HCT116 (cell line): ENCODE data around the gene DPP6. TPM values are rescaled to one million over a fixed set of nuclear protein-coding genes. Genes with fewer than 3 reads are reported as not detected.

Experiments
- ATAC-seq: fragments of 200-7000 bp; cut with Tn5 transposase; 2 replicates; pipeline ENCODE4 v1.9.1; 2020; ENCODE audit warnings: mild to moderate bottlenecking, moderate library complexity
- BruUV-seq: library from RNA; stranded (reverse); fragments of 400-500 nt; replicated peaks from 2 replicates; lab custom pipeline; 2021; lab: Mats Ljungman, UMichigan
- CTCF ChIA-PET: fragments of 300-600 bp; sonication (Branson Sonifier 250); formaldehyde crosslinking; loops from one replicate; lab custom pipeline; 2021; ENCODE audit warnings: antibody characterized with exemption; lab: Charles Lee
- POLR2A ChIA-PET: fragments of 300-600, 350-600 bp; sonication (Branson Sonifier 250); formaldehyde crosslinking; loops from one replicate; lab custom pipeline; 2021; ENCODE audit warnings: antibody characterized with exemption; lab: Charles Lee
- RAD21 ChIA-PET, 2 experiments: fragments of 300-600 bp; sonication (Branson Sonifier 250); formaldehyde crosslinking; loops; one replicate each; lab custom pipeline; 2023; ENCODE audit warnings: low total read pairs in 2 of 2; ENCODE audit not compliant: uncharacterized antibody in 2 of 2, unreplicated experiment in 2 of 2, low non-redundant PET in 1 of 2; lab: Charles Lee
- DNase-seq: peaks from one replicate; pipeline ENCODE4 v3.0.0-alpha.2; 2010; ENCODE audit warnings: low read depth, low spot score
- H2AFZ ChIP-seq: fragments of 200-600 bp; shearing (Covaris generic), sonication (generic); 2 replicates; pipeline ENCODE4 v1.6.1; 2017; ENCODE audit warnings: low read depth, mixed run types, mixed read lengths, antibody characterized with exemption, low read length; ENCODE audit not compliant: poor library complexity, severe bottlenecking
- H3K27ac ChIP-seq: 2 replicates; pipeline ENCODE4 v1.5.1; 2012; ENCODE audit warnings: low read depth, low read length
- H3K27me3 ChIP-seq: fragments of 200-600 bp; sonication (generic); 2 replicates; pipeline ENCODE4 v1.6.1; 2016; ENCODE audit warnings: mixed run types, low read length, mixed read lengths; ENCODE audit not compliant: insufficient read depth
- H3K36me3 ChIP-seq, 2 experiments: fragments of 200-500 bp in 1 of 2; fragments of 200-600 bp in 1 of 2; sonication (Bioruptor generic) in 1 of 2; sonication (generic) in 1 of 2; 2 replicates each; pipeline versions ENCODE4 v1.5.1 to v1.6.1; 2014 to 2016; ENCODE audit warnings: low read length in 2 of 2, inconsistent platforms in 1 of 2, mixed read lengths in 1 of 2, mixed run types in 1 of 2; ENCODE audit not compliant: insufficient read depth in 2 of 2, control insufficient read depth in 1 of 2
- H3K4me1 ChIP-seq, 2 experiments: fragments of 200-600 bp in 1 of 2; sonication (generic) in 1 of 2; 2 replicates each; pipeline versions ENCODE4 v1.5.1 to v1.6.1; 2012 to 2017; ENCODE audit warnings: low read length in 2 of 2, inconsistent platforms in 1 of 2, mild to moderate bottlenecking in 1 of 2, mixed read lengths in 1 of 2, mixed run types in 1 of 2, moderate library complexity in 1 of 2; ENCODE audit not compliant: insufficient read depth in 2 of 2, control insufficient read depth in 1 of 2
- H3K4me2 ChIP-seq: fragments of 200-600 bp; sonication (generic); 2 replicates; pipeline ENCODE4 v1.6.1; 2017; ENCODE audit warnings: mixed run types, low read length, mixed read lengths
- H3K4me3 ChIP-seq, 2 experiments: fragments of 200-600 bp in 1 of 2; sonication (generic) in 1 of 2; replicated peaks in 1 of 2; 2 replicates each; pipeline ENCODE4 v1.5.1; 2011 to 2016; ENCODE audit warnings: low read length in 2 of 2, control low read depth in 1 of 2, low read depth in 1 of 2, mild to moderate bottlenecking in 1 of 2, mixed read lengths in 1 of 2, mixed run types in 1 of 2
- H3K79me2 ChIP-seq: fragments of 200-600 bp; sonication (generic); 2 replicates; pipeline ENCODE4 v1.6.1; 2017; ENCODE audit warnings: mild to moderate bottlenecking, mixed run types, low read length, moderate library complexity, mixed read lengths; ENCODE audit not compliant: insufficient read depth
- H3K9ac ChIP-seq: fragments of 200-600 bp; sonication (generic); 2 replicates; pipeline ENCODE4 v1.6.1; 2016; ENCODE audit warnings: low read length, mixed read lengths
- H3K9me2 ChIP-seq: fragments of 200-600 bp; sonication (generic), shearing (Covaris generic); 2 replicates; pipeline ENCODE4 v1.6.1; 2017; ENCODE audit warnings: mixed run types, mild to moderate bottlenecking, moderate library complexity; ENCODE audit not compliant: insufficient read depth
- H3K9me3 ChIP-seq, 2 experiments: fragments of 200-500 bp in 1 of 2; fragments of 200-600 bp in 1 of 2; sonication (Bioruptor generic) in 1 of 2; sonication (generic) in 1 of 2; 2 replicates each; pipeline ENCODE4 v1.6.1; 2014 to 2017; ENCODE audit warnings: low read length in 2 of 2, mixed read lengths in 2 of 2, inconsistent platforms in 1 of 2, low read depth in 1 of 2, mild to moderate bottlenecking in 1 of 2, mixed run types in 1 of 2, moderate library complexity in 1 of 2; ENCODE audit not compliant: control insufficient read depth in 1 of 2, insufficient read depth in 1 of 2
- H4K20me1 ChIP-seq: fragments of 200-600 bp; sonication (generic), shearing (Covaris generic); 2 replicates; pipeline ENCODE4 v1.6.1; 2017; ENCODE audit warnings: mixed run types, mild to moderate bottlenecking, moderate library complexity; ENCODE audit not compliant: insufficient read depth
- CBX3 ChIP-seq: IDR thresholded peaks from 2 replicates; pipeline ENCODE4 v1.6.1; 2012; ENCODE audit warnings: low read depth
- EGR1 ChIP-seq: IDR thresholded peaks from 2 replicates; pipeline ENCODE4 v1.6.1; 2012; ENCODE audit warnings: low read depth
- ELF1 ChIP-seq: IDR thresholded peaks from 2 replicates; pipeline ENCODE4 v1.6.1; 2012; ENCODE audit warnings: low read depth, borderline replicate concordance
- EZH2 ChIP-seq: fragments of 200-600 bp; sonication (generic); IDR thresholded peaks from 2 replicates; pipeline ENCODE4 v1.6.1; 2017; ENCODE audit warnings: antibody characterized with exemption, mixed run types
- EZH2phosphoT487 ChIP-seq: fragments of 200-600 bp; IDR thresholded peaks from 2 replicates; pipeline ENCODE4 v1.6.1; 2018; ENCODE audit warnings: antibody characterized with exemption, borderline replicate concordance
- POLR2A ChIP-seq: IDR thresholded peaks from 2 replicates; pipeline ENCODE4 v1.7.0; 2011; ENCODE audit warnings: borderline replicate concordance; ENCODE audit not compliant: insufficient read depth, insufficient read length; ENCODE audit errors: extremely low read depth
- POLR2AphosphoS5 ChIP-seq: IDR thresholded peaks from 2 replicates; pipeline ENCODE4 v1.6.1; 2011; ENCODE audit warnings: mild to moderate bottlenecking, low read depth, low read length, moderate library complexity
- SIN3A ChIP-seq: IDR thresholded peaks from 2 replicates; pipeline ENCODE4 v1.6.1; 2012; ENCODE audit warnings: low read depth
- SP1 ChIP-seq: IDR thresholded peaks from 2 replicates; pipeline ENCODE4 v1.6.1; 2012; ENCODE audit warnings: low read depth
- TCF7L2 ChIP-seq: IDR thresholded peaks from 2 replicates; pipeline ENCODE4 v1.7.0; 2011; ENCODE audit warnings: borderline replicate concordance, inconsistent platforms; ENCODE audit not compliant: insufficient read depth, insufficient read length; ENCODE audit errors: extremely low read depth
- ZNF274 ChIP-seq: fragments of 200-500 bp; sonication (Bioruptor generic); IDR thresholded peaks from 2 replicates; pipeline ENCODE4 v1.6.1; 2014; ENCODE audit warnings: mild to moderate bottlenecking, low read depth, low read length, inconsistent platforms
- intact Hi-C: fragments of 100-400 bp; cut with micrococcal nuclease; formaldehyde crosslinking; loops from 2 replicates; pipeline ENCODE4 v1.10.0; 2022
- total RNA-seq: library from RNA; stranded (reverse); gene quantifications from one replicate; pipeline ENCODE4 v1.2.1, GENCODE V29; 2021; ENCODE audit not compliant: unreplicated experiment
- TF ChIP-seq, protein P1 (sequence below): IDR thresholded peaks from 2 replicates; pipeline ENCODE4 v1.6.1; 2012
- TF ChIP-seq, protein P2 (sequence below): IDR thresholded peaks from 2 replicates; pipeline ENCODE4 v1.6.1; 2011; ENCODE audit warnings: mild to moderate bottlenecking, low read length, moderate library complexity; ENCODE audit not compliant: insufficient replicate concordance; ENCODE audit errors: extremely low read depth
- TF ChIP-seq, protein P3 (sequence below), 3 experiments: fragments of 200-600 bp in 1 of 3; sonication (generic) in 1 of 3; IDR thresholded peaks in 2 of 3; conservative IDR thresholded peaks in 1 of 3; 2 replicates each; pipeline ENCODE4 v1.5.1; 2012 to 2017; ENCODE audit warnings: low read depth in 2 of 3, low read length in 2 of 3, antibody characterized with exemption in 1 of 3, borderline replicate concordance in 1 of 3, control low read depth in 1 of 3, mild to moderate bottlenecking in 1 of 3, mixed read lengths in 1 of 3, mixed run types in 1 of 3, moderate library complexity in 1 of 3; ENCODE audit not compliant: insufficient read depth in 1 of 3

The DPP6 gene
- total RNA-seq, 1 experiment from 2014 or later = not detected

DNA sequence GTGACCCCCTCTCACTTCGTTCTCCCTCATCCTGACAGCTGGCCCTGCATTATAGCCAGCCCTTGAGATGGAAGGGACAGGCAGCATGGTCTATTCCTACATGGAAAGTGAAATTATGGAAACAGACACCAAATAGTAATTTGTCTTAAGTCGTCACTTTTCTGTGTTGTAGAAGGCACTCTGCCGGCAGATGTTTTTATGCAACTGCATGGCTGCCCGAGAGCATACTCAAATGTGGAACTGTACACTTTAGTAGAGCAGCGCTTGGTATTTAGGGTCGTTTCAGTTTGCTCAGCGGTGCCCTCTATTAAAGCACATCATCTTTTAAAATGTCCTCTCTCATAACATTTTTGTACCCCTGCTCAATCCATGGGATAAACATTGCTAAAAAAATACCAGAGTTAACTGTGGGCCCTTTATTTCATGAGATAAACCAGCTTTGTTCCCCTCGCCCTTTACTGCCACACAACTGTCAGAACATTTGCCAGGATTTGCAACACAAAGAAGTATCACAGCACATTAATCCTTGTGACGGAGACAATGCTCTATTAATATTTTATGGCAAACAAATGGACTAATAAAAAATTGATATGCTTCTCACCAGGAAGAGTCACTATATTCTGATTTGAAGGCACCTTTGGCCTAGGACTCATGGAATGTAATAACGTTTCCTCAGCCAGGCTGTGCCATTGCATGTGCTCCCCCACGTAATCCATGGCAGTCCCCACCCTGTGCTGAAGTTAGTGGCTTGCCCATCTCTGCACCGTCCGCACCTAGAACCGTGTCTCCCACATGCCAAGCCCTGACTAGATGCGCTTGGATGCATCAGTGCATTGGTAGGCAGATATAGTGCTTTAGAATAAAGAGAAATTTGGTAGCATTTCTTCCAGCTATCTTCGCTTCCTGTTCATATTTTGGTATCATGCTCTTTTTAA lies 729.4 kb downstream of the DPP6 start:
- POLR2A ChIA-PET = no interaction called here
- no peak for ATAC-seq
- Histone ChIP-seq H3K36me3 (no peaks in the 10 kb centered on the region), H3K4me2 (no peak overlapping the region), H3K79me2 (no peaks in the 10 kb centered on the region), H4K20me1 (no peaks in the 10 kb centered on the region), H2AFZ (no peak overlapping the region), H3K27ac (no peak overlapping the region), H3K9me2 (no peaks in the 10 kb centered on the region), H3K9ac (no peak overlapping the region), H3K9me3 (no peaks in the 10 kb centered on the region; a peak in 1 of 4 replicates)
- RAD21 ChIA-PET = no interaction called here
- DNase-seq = no peak
- TF ChIP-seq CBX3 (no peak), ELF1 (no peak), EGR1 (no peak), EZH2 (no peak), SIN3A (no peak), EZH2phosphoT487 (no peak), TCF7L2 (no peak), POLR2A (no peak), SP1 (no peak), ZNF274 (no peak), POLR2AphosphoS5 (no peak)
- TF ChIP-seq, protein P1, sequence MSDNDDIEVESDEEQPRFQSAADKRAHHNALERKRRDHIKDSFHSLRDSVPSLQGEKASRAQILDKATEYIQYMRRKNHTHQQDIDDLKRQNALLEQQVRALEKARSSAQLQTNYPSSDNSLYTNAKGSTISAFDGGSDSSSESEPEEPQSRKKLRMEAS = no peak
- TF ChIP-seq, protein P2, sequence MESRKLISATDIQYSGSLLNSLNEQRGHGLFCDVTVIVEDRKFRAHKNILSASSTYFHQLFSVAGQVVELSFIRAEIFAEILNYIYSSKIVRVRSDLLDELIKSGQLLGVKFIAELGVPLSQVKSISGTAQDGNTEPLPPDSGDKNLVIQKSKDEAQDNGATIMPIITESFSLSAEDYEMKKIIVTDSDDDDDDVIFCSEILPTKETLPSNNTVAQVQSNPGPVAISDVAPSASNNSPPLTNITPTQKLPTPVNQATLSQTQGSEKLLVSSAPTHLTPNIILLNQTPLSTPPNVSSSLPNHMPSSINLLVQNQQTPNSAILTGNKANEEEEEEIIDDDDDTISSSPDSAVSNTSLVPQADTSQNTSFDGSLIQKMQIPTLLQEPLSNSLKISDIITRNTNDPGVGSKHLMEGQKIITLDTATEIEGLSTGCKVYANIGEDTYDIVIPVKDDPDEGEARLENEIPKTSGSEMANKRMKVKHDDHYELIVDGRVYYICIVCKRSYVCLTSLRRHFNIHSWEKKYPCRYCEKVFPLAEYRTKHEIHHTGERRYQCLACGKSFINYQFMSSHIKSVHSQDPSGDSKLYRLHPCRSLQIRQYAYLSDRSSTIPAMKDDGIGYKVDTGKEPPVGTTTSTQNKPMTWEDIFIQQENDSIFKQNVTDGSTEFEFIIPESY = no peak
- TF ChIP-seq, protein P3, sequence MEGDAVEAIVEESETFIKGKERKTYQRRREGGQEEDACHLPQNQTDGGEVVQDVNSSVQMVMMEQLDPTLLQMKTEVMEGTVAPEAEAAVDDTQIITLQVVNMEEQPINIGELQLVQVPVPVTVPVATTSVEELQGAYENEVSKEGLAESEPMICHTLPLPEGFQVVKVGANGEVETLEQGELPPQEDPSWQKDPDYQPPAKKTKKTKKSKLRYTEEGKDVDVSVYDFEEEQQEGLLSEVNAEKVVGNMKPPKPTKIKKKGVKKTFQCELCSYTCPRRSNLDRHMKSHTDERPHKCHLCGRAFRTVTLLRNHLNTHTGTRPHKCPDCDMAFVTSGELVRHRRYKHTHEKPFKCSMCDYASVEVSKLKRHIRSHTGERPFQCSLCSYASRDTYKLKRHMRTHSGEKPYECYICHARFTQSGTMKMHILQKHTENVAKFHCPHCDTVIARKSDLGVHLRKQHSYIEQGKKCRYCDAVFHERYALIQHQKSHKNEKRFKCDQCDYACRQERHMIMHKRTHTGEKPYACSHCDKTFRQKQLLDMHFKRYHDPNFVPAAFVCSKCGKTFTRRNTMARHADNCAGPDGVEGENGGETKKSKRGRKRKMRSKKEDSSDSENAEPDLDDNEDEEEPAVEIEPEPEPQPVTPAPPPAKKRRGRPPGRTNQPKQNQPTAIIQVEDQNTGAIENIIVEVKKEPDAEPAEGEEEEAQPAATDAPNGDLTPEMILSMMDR (IDR thresholded peaks at IDR 0.05 in 2 of 3, conservative IDR thresholded peaks at IDR 0.05 in 1 of 3; ENCODE audit: borderline replicate concordance in 1 of 3, insufficient read depth in 1 of 3, low read depth in 2 of 3, low read length in 2 of 3) = no peak
- TF ChIP-seq, all 23 proteins: peak for 0
- no peak overlapping the region for H3K4me3 ChIP-seq
- intact Hi-C loops = no loop called here
- H3K27me3 ChIP-seq = no peaks in the 10 kb centered on the region
- CTCF ChIA-PET = no interaction called here
- H3K4me1 ChIP-seq = peaks cover 0 to 3% of the 10 kb centered on the region in 2 experiments; a peak in 1 of 4 replicates
- no TSS peak for BruUV-seq
